Measurements from ENCODE around the gene GALNT14.

GRCh38 chr2:31139671-31140070 is 1.4 kb upstream of the GALNT14 start:
- TF ChIP-seq POLR2AphosphoS5 (IDR thresholded peaks at IDR 0.05; ENCODE audit: insufficient read depth in 1 of 2, low read depth in 1 of 2) (no peak), CTCF (IDR thresholded peaks at IDR 0.05) (no peak)

All from vagina (tissue), 2 donors.